ENCODE results near the gene HDGFL3. TPM values are rescaled to one million over a fixed set of nuclear protein-coding genes. Genes with fewer than 3 reads are reported as not detected.

Gene HDGFL3
- total and polyA plus RNA-seq, 8 donors: 29.0 to 112 (median 100) TPM

DNA sequence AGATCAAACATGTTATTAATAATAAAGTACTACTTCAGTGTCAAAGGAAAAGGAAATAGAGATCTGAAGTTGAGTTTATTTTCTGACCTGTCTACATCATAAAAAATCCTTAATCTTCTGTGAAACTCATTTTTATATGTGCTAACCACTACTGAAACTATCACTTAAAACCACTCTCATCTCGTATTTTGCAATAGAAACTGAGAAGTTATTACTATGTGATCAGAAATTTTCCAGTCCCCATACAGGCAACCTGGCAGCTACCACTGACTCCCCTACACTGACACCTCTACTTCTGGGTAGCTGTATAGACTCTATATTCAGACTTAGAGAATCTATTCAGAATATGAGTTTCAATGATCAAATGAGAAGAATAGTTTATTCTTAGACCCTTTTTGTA, 8.3 kb downstream of the HDGFL3 start:
- no peak for DNase-seq
- TF ChIP-seq, protein P1, sequence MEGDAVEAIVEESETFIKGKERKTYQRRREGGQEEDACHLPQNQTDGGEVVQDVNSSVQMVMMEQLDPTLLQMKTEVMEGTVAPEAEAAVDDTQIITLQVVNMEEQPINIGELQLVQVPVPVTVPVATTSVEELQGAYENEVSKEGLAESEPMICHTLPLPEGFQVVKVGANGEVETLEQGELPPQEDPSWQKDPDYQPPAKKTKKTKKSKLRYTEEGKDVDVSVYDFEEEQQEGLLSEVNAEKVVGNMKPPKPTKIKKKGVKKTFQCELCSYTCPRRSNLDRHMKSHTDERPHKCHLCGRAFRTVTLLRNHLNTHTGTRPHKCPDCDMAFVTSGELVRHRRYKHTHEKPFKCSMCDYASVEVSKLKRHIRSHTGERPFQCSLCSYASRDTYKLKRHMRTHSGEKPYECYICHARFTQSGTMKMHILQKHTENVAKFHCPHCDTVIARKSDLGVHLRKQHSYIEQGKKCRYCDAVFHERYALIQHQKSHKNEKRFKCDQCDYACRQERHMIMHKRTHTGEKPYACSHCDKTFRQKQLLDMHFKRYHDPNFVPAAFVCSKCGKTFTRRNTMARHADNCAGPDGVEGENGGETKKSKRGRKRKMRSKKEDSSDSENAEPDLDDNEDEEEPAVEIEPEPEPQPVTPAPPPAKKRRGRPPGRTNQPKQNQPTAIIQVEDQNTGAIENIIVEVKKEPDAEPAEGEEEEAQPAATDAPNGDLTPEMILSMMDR (IDR thresholded peaks at IDR 0.05): no peak
- ATAC-seq: no peak
- Histone ChIP-seq H3K27me3 (no peaks in the 10 kb centered on the region), H3K4me1 (peaks cover 0 to 4% of the 10 kb centered on the region in 2 donors), H3K27ac (no peak overlapping the region), H3K36me3 (peaks cover 0 to 3% of the 10 kb centered on the region in 2 donors), H3K4me3 (no peak overlapping the region), H3K9me3 (no peaks in the 10 kb centered on the region)
- intact Hi-C loops (cut with DNase I): no loop called here

GRCh38 chr15:83198476-83198875, 9.1 kb downstream of the HDGFL3 start:
- no peak for ATAC-seq
- Histone ChIP-seq H3K9me3 (no peaks in the 10 kb centered on the region), H3K36me3 (peaks cover 0 to 3% of the 10 kb centered on the region in 2 donors), H3K27ac (no peak overlapping the region), H3K4me3 (no peak overlapping the region), H3K4me1 (peaks cover 0 to 4% of the 10 kb centered on the region in 2 donors), H3K27me3 (no peaks in the 10 kb centered on the region)
- intact Hi-C loops (cut with DNase I): no loop called here
- TF ChIP-seq, protein P1 (IDR thresholded peaks at IDR 0.05): no peak
- DNase-seq: no peak

- no peaks in the 10 kb centered on the region for H3K9me3 ChIP-seq
- no peak overlapping the region for H3K27ac ChIP-seq
These were observed 13.1 kb downstream of the HDGFL3 start for GRCh38 chr15:83194528-83194927.

GRCh38 chr15:83193721-83194120, 13.9 kb downstream of the HDGFL3 start:
- DNase-seq (no peak), ATAC-seq (no peak)
- Histone ChIP-seq H3K27ac (no peak overlapping the region), H3K9me3 (no peaks in the 10 kb centered on the region), H3K4me1 (no peaks in the 10 kb centered on the region), H3K4me3 (no peak overlapping the region), H3K36me3 (no peaks in the 10 kb centered on the region), H3K27me3 (no peaks in the 10 kb centered on the region)
- TF ChIP-seq, protein P1 (IDR thresholded peaks at IDR 0.05): no peak
- intact Hi-C loops (cut with DNase I): no loop called here

More at GRCh38 chr15:83194528-83194927, 13.1 kb downstream of the HDGFL3 start:
- Histone ChIP-seq H3K4me1 (no peaks in the 10 kb centered on the region), H3K27me3 (no peaks in the 10 kb centered on the region), H3K36me3 (no peaks in the 10 kb centered on the region), H3K4me3 (no peak overlapping the region)
- DNase-seq (no peak), ATAC-seq (no peak)
- intact Hi-C loops (cut with DNase I): no loop called here
- TF ChIP-seq, protein P1 (IDR thresholded peaks at IDR 0.05): no peak

GRCh38 chr15:83192742-83193141, 14.9 kb downstream of the HDGFL3 start:
- Histone ChIP-seq H3K27me3 (no peaks in the 10 kb centered on the region), H3K36me3 (no peaks in the 10 kb centered on the region), H3K4me3 (no peak overlapping the region), H3K4me1 (no peaks in the 10 kb centered on the region), H3K9me3 (no peaks in the 10 kb centered on the region), H3K27ac (no peak overlapping the region)
- ATAC-seq (no peak), DNase-seq (no peak)
- intact Hi-C loops (cut with DNase I): no loop called here
- TF ChIP-seq, protein P1 (IDR thresholded peaks at IDR 0.05): no peak
